WTC11 (cell line): ENCODE data around the gene DOCK1.

Experiments
- CREB1 ChIP-seq: sonication (generic); formaldehyde crosslinking; IDR thresholded peaks from 2 replicates; pipeline ENCODE4 v1.8.0; 2023; ENCODE audit warnings: mild to moderate bottlenecking, missing genetic modification reagents
- FOXP1 ChIP-seq: sonication (generic); formaldehyde crosslinking; IDR thresholded peaks from 2 replicates; pipeline ENCODE4 v1.8.0; 2022; ENCODE audit warnings: missing genetic modification reagents, mild to moderate bottlenecking, moderate library complexity, borderline replicate concordance
- JUN ChIP-seq: sonication (generic); formaldehyde crosslinking; IDR thresholded peaks from 2 replicates; pipeline ENCODE4 v1.8.0; 2023; ENCODE audit warnings: mild to moderate bottlenecking, missing genetic modification reagents
- SMAD4 ChIP-seq: sonication (generic); formaldehyde crosslinking; IDR thresholded peaks from 2 replicates; pipeline ENCODE4 v1.8.0; 2022; ENCODE audit warnings: mild to moderate bottlenecking, missing genetic modification reagents
- TEAD1 ChIP-seq: sonication (generic); formaldehyde crosslinking; IDR thresholded peaks from 2 replicates; pipeline ENCODE4 v1.8.0; 2022; ENCODE audit warnings: mild to moderate bottlenecking, missing genetic modification reagents
- ZNF121 ChIP-seq: sonication (generic); formaldehyde crosslinking; IDR thresholded peaks from 2 replicates; pipeline ENCODE4 v1.8.0; 2023; ENCODE audit warnings: missing genetic modification reagents
- ZNF263 ChIP-seq: sonication (generic); formaldehyde crosslinking; IDR thresholded peaks from 2 replicates; pipeline ENCODE4 v1.8.1; 2022; ENCODE audit warnings: low read depth, mild to moderate bottlenecking, moderate library complexity, missing genetic modification reagents
- TF ChIP-seq, protein P1 (sequence below): fragments of 200-600 bp; IDR thresholded peaks from 2 replicates; pipeline ENCODE4 v1.8.0; 2022; ENCODE audit warnings: antibody characterized with exemption
- TF ChIP-seq, protein P2 (sequence below): sonication (generic); formaldehyde crosslinking; IDR thresholded peaks from 2 replicates; pipeline ENCODE4 v1.8.1; 2022; ENCODE audit warnings: missing genetic modification reagents, borderline replicate concordance
- TF ChIP-seq, protein P3 (sequence below): fragments of 250-450 bp; sonication (Bioruptor Pico); conservative IDR thresholded peaks from 2 replicates; pipeline ENCODE4 v1.9.0; 2021; ENCODE audit warnings: mild to moderate bottlenecking

DNA sequence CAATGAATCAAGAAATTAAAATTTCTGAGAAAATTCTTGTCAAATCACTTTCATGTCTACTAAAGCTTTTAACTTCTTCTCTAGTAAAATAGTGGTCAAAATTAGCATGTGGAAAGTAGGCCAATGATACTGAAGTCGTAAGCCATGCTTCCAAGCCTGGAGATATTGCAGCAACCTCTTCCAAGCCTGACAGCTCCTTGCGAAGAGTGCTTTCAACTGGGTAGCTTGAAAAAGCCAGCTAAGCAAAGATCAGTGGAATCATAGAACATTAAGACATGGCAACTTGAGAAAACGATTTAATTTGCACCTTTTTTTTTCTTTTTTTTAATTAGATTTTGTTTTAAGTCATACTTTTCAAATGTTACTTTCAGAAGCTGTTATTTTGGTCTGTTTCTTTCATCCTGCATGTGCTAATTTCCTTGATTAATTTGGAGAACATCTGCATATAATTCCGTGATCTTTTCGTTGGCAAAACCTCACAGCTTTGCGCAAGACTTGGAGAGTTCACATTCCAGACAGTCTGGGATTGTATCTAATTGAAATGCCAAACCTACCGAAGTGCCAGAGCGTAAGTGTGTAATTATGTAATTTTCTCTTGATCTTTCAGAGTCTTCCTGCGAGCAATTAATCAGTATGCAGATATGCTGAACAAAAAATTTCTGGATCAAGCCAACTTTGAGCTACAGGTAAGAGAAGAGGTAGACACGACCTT is 433.3 kb downstream of the DOCK1 start:
- TF ChIP-seq, protein P1, sequence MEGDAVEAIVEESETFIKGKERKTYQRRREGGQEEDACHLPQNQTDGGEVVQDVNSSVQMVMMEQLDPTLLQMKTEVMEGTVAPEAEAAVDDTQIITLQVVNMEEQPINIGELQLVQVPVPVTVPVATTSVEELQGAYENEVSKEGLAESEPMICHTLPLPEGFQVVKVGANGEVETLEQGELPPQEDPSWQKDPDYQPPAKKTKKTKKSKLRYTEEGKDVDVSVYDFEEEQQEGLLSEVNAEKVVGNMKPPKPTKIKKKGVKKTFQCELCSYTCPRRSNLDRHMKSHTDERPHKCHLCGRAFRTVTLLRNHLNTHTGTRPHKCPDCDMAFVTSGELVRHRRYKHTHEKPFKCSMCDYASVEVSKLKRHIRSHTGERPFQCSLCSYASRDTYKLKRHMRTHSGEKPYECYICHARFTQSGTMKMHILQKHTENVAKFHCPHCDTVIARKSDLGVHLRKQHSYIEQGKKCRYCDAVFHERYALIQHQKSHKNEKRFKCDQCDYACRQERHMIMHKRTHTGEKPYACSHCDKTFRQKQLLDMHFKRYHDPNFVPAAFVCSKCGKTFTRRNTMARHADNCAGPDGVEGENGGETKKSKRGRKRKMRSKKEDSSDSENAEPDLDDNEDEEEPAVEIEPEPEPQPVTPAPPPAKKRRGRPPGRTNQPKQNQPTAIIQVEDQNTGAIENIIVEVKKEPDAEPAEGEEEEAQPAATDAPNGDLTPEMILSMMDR, result no peak
- TF ChIP-seq ZNF263 (no peak), FOXP1 (CRISPR knock-in tag) (no peak), CREB1 (CRISPR knock-in tag) (no peak), TEAD1 (CRISPR knock-in tag) (no peak), SMAD4 (CRISPR knock-in tag) (no peak), JUN (no peak), ZNF121 (CRISPR knock-in tag) (no peak)
- TF ChIP-seq, protein P2, sequence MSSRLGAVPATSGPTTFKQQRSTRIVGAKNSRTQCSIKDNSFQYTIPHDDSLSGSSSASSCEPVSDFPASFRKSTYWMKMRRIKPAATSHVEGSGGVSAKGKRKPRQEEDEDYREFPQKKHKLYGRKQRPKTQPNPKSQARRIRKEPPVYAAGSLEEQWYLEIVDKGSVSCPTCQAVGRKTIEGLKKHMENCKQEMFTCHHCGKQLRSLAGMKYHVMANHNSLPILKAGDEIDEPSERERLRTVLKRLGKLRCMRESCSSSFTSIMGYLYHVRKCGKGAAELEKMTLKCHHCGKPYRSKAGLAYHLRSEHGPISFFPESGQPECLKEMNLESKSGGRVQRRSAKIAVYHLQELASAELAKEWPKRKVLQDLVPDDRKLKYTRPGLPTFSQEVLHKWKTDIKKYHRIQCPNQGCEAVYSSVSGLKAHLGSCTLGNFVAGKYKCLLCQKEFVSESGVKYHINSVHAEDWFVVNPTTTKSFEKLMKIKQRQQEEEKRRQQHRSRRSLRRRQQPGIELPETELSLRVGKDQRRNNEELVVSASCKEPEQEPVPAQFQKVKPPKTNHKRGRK (CRISPR knock-in tag), result no peak
- TF ChIP-seq, protein P3, sequence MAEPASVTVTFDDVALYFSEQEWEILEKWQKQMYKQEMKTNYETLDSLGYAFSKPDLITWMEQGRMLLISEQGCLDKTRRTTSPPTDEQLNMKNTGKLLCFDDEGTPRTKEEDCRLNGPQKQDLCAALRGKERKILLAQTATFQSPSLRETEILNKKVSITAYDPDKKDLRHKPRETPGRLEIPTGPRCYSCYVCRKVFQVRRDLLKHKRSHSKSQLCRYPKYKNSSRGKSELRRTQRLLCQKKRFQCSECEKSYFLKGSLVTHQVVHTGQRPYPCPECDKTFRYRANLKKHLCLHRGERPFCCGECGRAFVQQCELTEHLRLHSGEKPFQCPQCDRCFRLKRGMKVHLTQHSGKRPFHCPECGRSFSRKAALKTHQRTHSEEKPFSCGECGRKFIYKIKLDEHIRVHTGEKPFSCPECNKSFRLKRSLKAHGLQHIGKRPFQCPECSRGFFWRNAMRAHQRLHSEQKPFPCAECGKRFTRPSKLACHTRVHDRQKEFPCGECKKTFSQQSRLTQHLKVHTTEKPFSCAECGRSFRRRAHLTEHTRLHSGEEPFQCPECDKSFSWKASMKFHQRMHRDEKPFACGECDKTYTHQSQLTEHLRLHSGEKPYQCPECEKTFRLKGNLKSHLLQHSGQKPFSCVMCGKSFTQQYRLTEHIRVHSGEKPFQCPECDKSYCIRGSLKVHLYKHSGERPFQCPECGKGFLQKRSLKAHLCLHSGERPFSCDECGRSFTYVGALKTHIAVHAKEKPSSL (CRISPR knock-in tag), result no peak
